VCaP (cell line): ENCODE results near the gene DKK3.
A peak's percentile ranks its signal among the peaks of the same experiment; 100 is the strongest.

ENCODE experiments used
- H3K27ac ChIP-seq: fragments of 450-650 bp; 2 replicates; pipeline ENCODE4 v1.5.1; 2017
- CTCF ChIP-seq: fragments of 450-650 bp; conservative IDR thresholded peaks from 2 replicates; pipeline ENCODE4 v1.5.1; 2017; ENCODE audit warnings: mild to moderate bottlenecking, moderate library complexity

DKK3 gene

GRCh38 chr11:11983427-11983826, 25.0 kb downstream of the DKK3 start:
- no peak overlapping the region for H3K27ac ChIP-seq
- TF ChIP-seq CTCF, result no peak

DNA sequence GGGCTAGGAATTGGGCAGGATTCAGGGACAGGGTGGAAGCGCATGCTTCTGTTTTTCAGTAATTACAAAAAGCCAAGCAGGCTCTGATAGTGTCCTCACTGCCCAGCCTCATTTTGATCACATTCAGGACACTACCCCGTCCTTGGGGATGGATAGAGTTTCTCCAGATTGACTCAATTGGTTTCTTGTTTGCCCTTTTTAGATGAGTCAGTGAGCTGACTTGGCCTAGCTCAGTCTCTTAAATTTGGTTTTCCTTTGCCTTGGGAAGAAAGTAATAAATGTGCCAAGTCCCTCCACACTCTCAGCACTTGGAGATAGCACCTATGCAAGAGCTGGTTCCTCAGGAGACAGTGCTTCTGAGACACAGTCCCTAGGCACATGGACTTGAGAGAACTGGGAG, 25.5 kb downstream of the DKK3 start:
- no peak for TF ChIP-seq CTCF
- H3K27ac ChIP-seq, result no peak overlapping the region

DNA sequence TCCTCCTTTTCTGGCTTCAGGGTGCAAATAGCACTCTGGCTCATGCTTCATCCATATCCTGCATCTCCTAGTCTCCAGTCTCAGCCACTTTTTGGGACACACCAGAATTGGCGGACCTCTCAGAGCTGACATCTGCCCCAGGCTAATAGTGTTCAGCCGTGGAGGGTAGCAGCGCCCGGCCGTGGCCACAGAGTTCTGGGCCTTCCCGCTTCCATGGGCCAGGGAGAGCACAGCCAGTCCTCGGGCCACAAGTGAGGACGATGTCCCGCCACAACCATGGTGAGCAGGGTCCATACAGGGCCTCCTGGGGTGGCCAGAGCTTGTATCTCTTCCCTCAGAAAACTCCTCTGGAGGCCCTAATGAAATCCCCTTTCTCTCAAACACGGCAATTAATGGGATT, 26.0 kb downstream of the DKK3 start:
- TF ChIP-seq CTCF, result no peak
- no peak overlapping the region for H3K27ac ChIP-seq

- H3K27ac ChIP-seq, result no peak overlapping the region
- no peak for TF ChIP-seq CTCF
These were observed 26.6 kb downstream of the DKK3 start for GRCh38 chr11:11981840-11982239.

DNA sequence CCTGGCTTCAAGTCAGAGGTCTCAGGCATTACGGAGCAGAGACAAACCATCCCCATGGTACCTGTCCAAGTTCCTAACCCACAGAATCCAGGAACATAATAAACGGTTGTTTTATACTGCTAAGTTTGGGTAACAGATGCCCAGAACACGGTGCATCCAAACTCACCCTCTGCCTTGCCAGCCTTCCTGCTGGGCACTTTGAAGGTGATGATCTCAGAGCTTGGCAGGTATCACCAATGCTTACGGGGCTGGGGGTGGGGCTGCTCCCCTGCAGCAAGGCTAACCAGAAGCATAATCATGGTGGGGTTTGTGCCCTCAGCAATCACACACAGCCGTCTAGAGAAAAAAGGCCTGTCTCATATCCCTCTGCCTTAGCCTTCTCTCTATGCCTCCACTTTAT, 27.1 kb downstream of the DKK3 start:
- TF ChIP-seq CTCF, result no peak
- no peak overlapping the region for H3K27ac ChIP-seq

DNA sequence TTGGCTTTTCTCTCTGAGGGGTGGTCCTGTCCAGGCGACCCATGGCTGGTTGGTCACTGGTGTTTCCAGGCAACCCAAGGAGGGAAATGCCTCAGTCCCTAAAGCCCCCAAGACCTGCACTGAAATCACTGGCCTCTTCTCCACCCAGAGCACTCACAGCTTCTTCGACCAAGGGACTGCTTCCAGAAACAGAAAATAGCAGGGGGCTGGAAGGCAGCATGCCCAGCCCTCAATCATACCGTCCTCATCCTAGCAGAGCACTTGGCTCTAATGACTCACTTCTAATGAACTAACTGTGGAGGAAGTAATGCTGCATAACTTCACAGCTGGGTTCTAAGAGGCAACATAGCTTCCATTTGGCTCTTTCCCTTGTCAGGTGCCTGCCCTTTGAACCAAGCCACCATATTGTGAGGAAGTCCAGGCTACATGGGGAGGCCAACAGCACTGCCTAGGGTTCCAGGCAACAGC, 27.6 kb downstream of the DKK3 start:
- H3K27ac ChIP-seq, result no peak overlapping the region
- TF ChIP-seq CTCF, result no peak

GRCh38 chr11:11980200-11980599, 28.2 kb downstream of the DKK3 start:
- peak overlapping the region; percentile 62; the same call in 1 of the 2 replicates for H3K27ac ChIP-seq
- TF ChIP-seq CTCF, result no peak
